Skin epidermis (tissue), 12 donors: ENCODE measurements around the gene POLK.
"Not testable (repeated sequence)": the region's sequence is repeated elsewhere in the genome, so short reads cannot be mapped to it uniquely, and the experiment has no call there.

Experiments used
- H3K27ac ChIP-seq, 21 experiments: fragments of 200-600 bp; sonication (generic) in 11 of 21; one replicate each; pipeline ENCODE4 v1.5.0; 2020; ENCODE audit warnings: mild to moderate bottlenecking in 3 of 21, inconsistent platforms in 2 of 21, moderate library complexity in 2 of 21
- H3K4me3 ChIP-seq, 7 experiments: fragments of 200-600 bp; sonication (generic) in 2 of 7; one replicate each; pipeline ENCODE4 v1.5.0; 2020; ENCODE audit warnings: inconsistent platforms in 2 of 7, mild to moderate bottlenecking in 2 of 7, moderate library complexity in 1 of 7

Gene POLK

GRCh38 chr5:75538211-75538610 lies 26.5 kb downstream of the POLK start:
- H3K4me3 ChIP-seq: no peak overlapping the region

GRCh38 chr5:75545131-75545530 lies 33.4 kb downstream of the POLK start:
- Histone ChIP-seq H3K27ac (no peak overlapping the region), H3K4me3 (no peak overlapping the region)

More at GRCh38 chr5:75538211-75538610, 26.5 kb downstream of the POLK start:
- H3K27ac ChIP-seq: no peak overlapping the region

GRCh38 chr5:75546830-75547229 lies 35.1 kb downstream of the POLK start:
- Histone ChIP-seq H3K27ac (no peak overlapping the region), H3K4me3 (no peak overlapping the region)

GRCh38 chr5:75547812-75548211 lies 36.1 kb downstream of the POLK start:
- Histone ChIP-seq H3K27ac (no peak overlapping the region), H3K4me3 (no peak overlapping the region)

GRCh38 chr5:75550597-75550996 lies 38.9 kb downstream of the POLK start:
- no peak overlapping the region for H3K4me3 ChIP-seq

GRCh38 chr5:75551471-75551870 lies 39.8 kb downstream of the POLK start:
- H3K4me3 ChIP-seq: no peak overlapping the region
- no peak overlapping the region for H3K27ac ChIP-seq

More at GRCh38 chr5:75550597-75550996, 38.9 kb downstream of the POLK start:
- no peak overlapping the region for H3K27ac ChIP-seq

- Histone ChIP-seq H3K4me3 (no peak overlapping the region), H3K27ac (no peak overlapping the region)
Observed at GRCh38 chr5:75552764-75553163, 41.1 kb downstream of the POLK start.

- no peak overlapping the region for H3K4me3 ChIP-seq
- no peak overlapping the region for H3K27ac ChIP-seq
Observed at GRCh38 chr5:75553358-75553757, 41.7 kb downstream of the POLK start.

GRCh38 chr5:75558221-75558620 lies 46.5 kb downstream of the POLK start:
- no peak overlapping the region for H3K27ac ChIP-seq
- H3K4me3 ChIP-seq: no peak overlapping the region

GRCh38 chr5:75558981-75559632 lies 47.4 kb downstream of the POLK start:
- H3K4me3 ChIP-seq: no peak overlapping the region
- H3K27ac ChIP-seq: peak overlapping the region in 2 of 21 experiments; percentile 33 to 36

- not testable (repeated sequence) for H3K4me3 ChIP-seq
Observed at GRCh38 chr5:75560655-75561054, 49.0 kb downstream of the POLK start.

GRCh38 chr5:75565991-75566709 lies 54.5 kb downstream of the POLK start:
- peak overlapping the region in 15 of 21 experiments; percentile 0 to 62 (median 36) for H3K27ac ChIP-seq
- not testable (repeated sequence) for H3K4me3 ChIP-seq

More at GRCh38 chr5:75560655-75561054, 49.0 kb downstream of the POLK start:
- H3K27ac ChIP-seq: not testable (repeated sequence)

- Histone ChIP-seq H3K27ac (peak overlapping the region in 15 of 21 experiments; percentile 0 to 62 (median 36)), H3K4me3 (no peak overlapping the region)
Observed at GRCh38 chr5:75566710-75567309, 55.1 kb downstream of the POLK start.

GRCh38 chr5:75567710-75568109 lies 56.0 kb downstream of the POLK start:
- Histone ChIP-seq H3K4me3 (no peak overlapping the region), H3K27ac (peak overlapping the region in 2 of 21 experiments; percentile 3 to 24)

- Histone ChIP-seq H3K27ac (no peak overlapping the region), H3K4me3 (no peak overlapping the region)
Observed at GRCh38 chr5:75568202-75568601, 56.5 kb downstream of the POLK start.

GRCh38 chr5:75571547-75571946 lies 59.9 kb downstream of the POLK start:
- Histone ChIP-seq H3K27ac (peak overlapping the region in 1 of 21 experiments; percentile 9), H3K4me3 (no peak overlapping the region)

- H3K27ac ChIP-seq: peak overlapping the region in 3 of 21 experiments; percentile 12 to 55 (median 27)
- H3K4me3 ChIP-seq: no peak overlapping the region
Observed at GRCh38 chr5:75574791-75575190, 63.1 kb downstream of the POLK start.

- not testable (repeated sequence) for H3K4me3 ChIP-seq
Observed at GRCh38 chr5:75578280-75578679, 66.6 kb downstream of the POLK start.

GRCh38 chr5:75584641-75585040 lies 73.0 kb downstream of the POLK start:
- no peak overlapping the region for H3K27ac ChIP-seq
- H3K4me3 ChIP-seq: no peak overlapping the region

More at GRCh38 chr5:75578280-75578679, 66.6 kb downstream of the POLK start:
- H3K27ac ChIP-seq: not testable (repeated sequence)

- H3K4me3 ChIP-seq: no peak overlapping the region
- H3K27ac ChIP-seq: no peak overlapping the region
Observed at GRCh38 chr5:75588666-75589065, 77.0 kb downstream of the POLK start.

GRCh38 chr5:75600535-75600934 lies 88.8 kb downstream of the POLK start:
- Histone ChIP-seq H3K4me3 (no peak overlapping the region), H3K27ac (no peak overlapping the region)
